Stimulated activated naive B cell treated with anti-CD40 and anti-IgM and Interleukin-4, amounts not matched to agents 10 μg/mL and 1 μg/mL and 100 μg/mL, for 72 hours (primary cell): ENCODE results near the gene CDH24.
A peak's percentile ranks its signal among the peaks of the same experiment; 100 is the strongest.

Source experiments
- ATAC-seq, 2 donors: fragments of 150-1000 bp; cut with Tn5 transposase; replicated peaks; 2 replicates each; pipeline ENCODE4 v1.10.0; 2021; ENCODE audit warnings: moderate library complexity in 1 of 2
- DNase-seq: peaks from one replicate; pipeline ENCODE4 v3.0.0; 2021
- H3K27ac Mint-ChIP-seq: one replicate; pipeline ENCODE4 v1.8.0; 2022; ENCODE audit warnings: mild to moderate bottlenecking, mixed read lengths
- H3K27me3 Mint-ChIP-seq, 2 donors: one replicate each; pipeline ENCODE4 v1.8.0; 2022; ENCODE audit warnings: mixed read lengths in 2 of 2
- H3K36me3 Mint-ChIP-seq, 2 donors: one replicate each; pipeline ENCODE4 v1.8.0; 2022; ENCODE audit warnings: mixed read lengths in 2 of 2, mild to moderate bottlenecking in 1 of 2
- H3K4me1 Mint-ChIP-seq, 2 donors: one replicate each; pipeline ENCODE4 v1.8.0; 2022; ENCODE audit warnings: mixed read lengths in 2 of 2, mild to moderate bottlenecking in 1 of 2
- H3K4me3 Mint-ChIP-seq, 2 donors: one replicate each; pipeline ENCODE4 v1.8.0; 2022; ENCODE audit warnings: mild to moderate bottlenecking in 2 of 2, mixed read lengths in 2 of 2, moderate library complexity in 1 of 2
- H3K9me3 Mint-ChIP-seq, 2 donors: one replicate each; pipeline ENCODE4 v1.8.0; 2022; ENCODE audit warnings: mixed read lengths in 2 of 2, mild to moderate bottlenecking in 1 of 2

CDH24 gene

GRCh38 chr14:23060536-23061260, 3.4 kb upstream of the CDH24 start:
- DNase-seq (no peak), ATAC-seq (no peak)
- Mint-ChIP-seq H3K4me3 (no peak overlapping the region), H3K9me3 (no peaks in the 10 kb centered on the region), H3K4me1 (peaks cover 24 to 31% of the 10 kb centered on the region in 2 donors), H3K36me3 (peaks cover 40 to 46% of the 10 kb centered on the region in 2 donors), H3K27ac (peak overlapping the region; percentile 79), H3K27me3 (no peaks in the 10 kb centered on the region)

GRCh38 chr14:23058654-23059504, 1.6 kb upstream of the CDH24 start:
- Mint-ChIP-seq H3K27me3 (no peaks in the 10 kb centered on the region), H3K36me3 (peaks cover 29 to 38% of the 10 kb centered on the region in 2 donors), H3K4me3 (peak overlapping the region in 1 of 2 donors; percentile 55), H3K9me3 (no peaks in the 10 kb centered on the region), H3K4me1 (peaks cover 25 to 31% of the 10 kb centered on the region in 2 donors), H3K27ac (peak overlapping the region; percentile 70)
- DNase-seq (no peak), ATAC-seq (no peak)

GRCh38 chr14:23057757-23058653, 685 bp upstream of the CDH24 start:
- H3K4me1 Mint-ChIP-seq, result peaks cover 25 to 31% of the 10 kb centered on the region in 2 donors
- peak; percentile 74 for DNase-seq
- peaks cover 24 to 32% of the 10 kb centered on the region in 2 donors for H3K36me3 Mint-ChIP-seq
- H3K27ac Mint-ChIP-seq, result peak overlapping the region; percentile 77
- peak overlapping the region; percentile 84 to 89 for H3K4me3 Mint-ChIP-seq
- H3K9me3 Mint-ChIP-seq, result no peaks in the 10 kb centered on the region
- no peaks in the 10 kb centered on the region for H3K27me3 Mint-ChIP-seq
- peak; percentile 70 to 79 for ATAC-seq

GRCh38 chr14:23056145-23056955, 970 bp downstream of the CDH24 start:
- Mint-ChIP-seq H3K4me1 (peaks cover 25 to 31% of the 10 kb centered on the region in 2 donors), H3K9me3 (no peaks in the 10 kb centered on the region), H3K4me3 (peak overlapping the region; percentile 80 to 84), H3K27me3 (no peaks in the 10 kb centered on the region), H3K27ac (peak overlapping the region; percentile 81), H3K36me3 (peaks cover 19 to 22% of the 10 kb centered on the region in 2 donors)
- DNase-seq (peak; percentile 61), ATAC-seq (peak; percentile 77 to 79)

GRCh38 chr14:23055621-23056144, 1.6 kb downstream of the CDH24 start:
- H3K9me3 Mint-ChIP-seq, result no peaks in the 10 kb centered on the region
- ATAC-seq, result peak in 1 of 2 donors; percentile 4
- peaks cover 13 to 16% of the 10 kb centered on the region in 2 donors for H3K36me3 Mint-ChIP-seq
- peak overlapping the region; percentile 80 to 84 for H3K4me3 Mint-ChIP-seq
- no peaks in the 10 kb centered on the region for H3K27me3 Mint-ChIP-seq
- peak overlapping the region; percentile 81 for H3K27ac Mint-ChIP-seq
- peaks cover 25 to 31% of the 10 kb centered on the region in 2 donors for H3K4me1 Mint-ChIP-seq
- DNase-seq, result no peak

- Mint-ChIP-seq H3K4me3 (no peak overlapping the region), H3K27ac (no peak overlapping the region), H3K9me3 (no peaks in the 10 kb centered on the region), H3K27me3 (no peaks in the 10 kb centered on the region), H3K4me1 (peaks cover 25 to 31% of the 10 kb centered on the region in 2 donors), H3K36me3 (peaks cover 12 to 16% of the 10 kb centered on the region in 2 donors)
- ATAC-seq (no peak), DNase-seq (no peak)
Observed at GRCh38 chr14:23055147-23055550, 2.2 kb downstream of the CDH24 start.

GRCh38 chr14:23054000-23054811, 3.1 kb downstream of the CDH24 start:
- Mint-ChIP-seq H3K4me1 (peaks cover 21 to 28% of the 10 kb centered on the region in 2 donors), H3K4me3 (no peak overlapping the region), H3K36me3 (peaks cover 7 to 10% of the 10 kb centered on the region in 2 donors), H3K9me3 (no peaks in the 10 kb centered on the region), H3K27me3 (no peaks in the 10 kb centered on the region), H3K27ac (no peak overlapping the region)
- DNase-seq (no peak), ATAC-seq (no peak)

GRCh38 chr14:23053426-23053825, 3.9 kb downstream of the CDH24 start:
- H3K27me3 Mint-ChIP-seq, result no peaks in the 10 kb centered on the region
- no peaks in the 10 kb centered on the region for H3K9me3 Mint-ChIP-seq

GRCh38 chr14:23052671-23053070, 4.6 kb downstream of the CDH24 start:
- H3K27me3 Mint-ChIP-seq, result peaks cover 0 to 1% of the 10 kb centered on the region in 2 donors

More at GRCh38 chr14:23053426-23053825, 3.9 kb downstream of the CDH24 start:
- H3K4me1 Mint-ChIP-seq, result peaks cover 19 to 21% of the 10 kb centered on the region in 2 donors
- ATAC-seq (no peak), DNase-seq (no peak)
- H3K27ac Mint-ChIP-seq, result no peak overlapping the region
- peaks cover 3 to 4% of the 10 kb centered on the region in 2 donors for H3K36me3 Mint-ChIP-seq
- H3K4me3 Mint-ChIP-seq, result no peak overlapping the region

GRCh38 chr14:23052182-23052623, 5.1 kb downstream of the CDH24 start:
- ATAC-seq (no peak), DNase-seq (no peak)
- Mint-ChIP-seq H3K4me3 (no peak overlapping the region), H3K36me3 (peaks cover 0 to 4% of the 10 kb centered on the region in 2 donors), H3K4me1 (peaks cover 15% of the 10 kb centered on the region in 2 donors), H3K27ac (no peak overlapping the region), H3K27me3 (peaks cover 0 to 6% of the 10 kb centered on the region in 2 donors), H3K9me3 (no peaks in the 10 kb centered on the region)

More at GRCh38 chr14:23052671-23053070, 4.6 kb downstream of the CDH24 start:
- Mint-ChIP-seq H3K36me3 (no peaks in the 10 kb centered on the region), H3K27ac (no peak overlapping the region), H3K9me3 (no peaks in the 10 kb centered on the region), H3K4me3 (no peak overlapping the region), H3K4me1 (peaks cover 15 to 16% of the 10 kb centered on the region in 2 donors)
- no peak for ATAC-seq
- no peak for DNase-seq

- DNase-seq (no peak), ATAC-seq (no peak)
- peaks cover 0 to 4% of the 10 kb centered on the region in 2 donors for H3K36me3 Mint-ChIP-seq
- H3K27ac Mint-ChIP-seq, result no peak overlapping the region
- peaks cover 0 to 8% of the 10 kb centered on the region in 2 donors for H3K27me3 Mint-ChIP-seq
- H3K4me1 Mint-ChIP-seq, result peaks cover 7 to 9% of the 10 kb centered on the region in 2 donors
- no peaks in the 10 kb centered on the region for H3K9me3 Mint-ChIP-seq
- no peak overlapping the region for H3K4me3 Mint-ChIP-seq
Observed at GRCh38 chr14:23051141-23052057, 5.9 kb downstream of the CDH24 start.
